Fibroblast of villous mesenchyme (primary cell): ENCODE measurements around the gene ILK. TPM values are rescaled to one million over a fixed set of nuclear protein-coding genes. Genes with fewer than 3 reads are reported as not detected.
A peak's percentile ranks its signal among the peaks of the same experiment; 100 is the strongest.

ENCODE experiments used
- DNase-seq: peaks from one replicate; pipeline ENCODE4 v3.0.0-alpha.2; 2010; ENCODE audit warnings: low read depth
- H3K4me3 ChIP-seq: 2 replicates; pipeline ENCODE4 v1.5.1; 2011; ENCODE audit warnings: low read depth, mild to moderate bottlenecking, low read length
- total RNA-seq: library from RNA; depleted of rRNA; stranded (reverse); fragments of >200 nt; gene quantifications from 2 replicates; pipeline ENCODE4 v1.2.3, GENCODE V29; 2012
- TF ChIP-seq, protein P1 (sequence below): IDR thresholded peaks from 2 replicates; pipeline ENCODE4 v1.5.1; 2012; ENCODE audit warnings: low read depth, mild to moderate bottlenecking, low read length; ENCODE audit not compliant: insufficient read depth

Gene ILK
- total RNA-seq, 1 donor = 323 TPM

DNA sequence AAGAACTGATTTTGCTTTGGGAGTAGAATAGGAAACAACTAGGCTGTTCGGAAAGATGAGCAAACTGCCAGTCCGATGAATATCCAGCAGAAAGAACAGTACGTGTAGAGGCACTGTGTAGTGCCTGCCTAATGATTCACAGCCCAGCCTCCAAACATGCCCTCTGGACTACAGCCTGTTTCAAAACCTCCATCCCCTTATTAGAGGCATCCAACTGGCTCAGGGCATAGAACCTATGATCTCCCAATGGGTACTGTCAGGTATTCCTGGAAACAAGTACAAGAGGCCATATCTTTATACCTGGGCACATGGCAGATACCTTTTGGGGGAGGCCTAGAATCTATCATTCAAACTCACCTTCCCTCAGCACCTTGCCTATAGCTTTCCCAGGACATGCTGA is 5.0 kb upstream of the ILK start:
- H3K4me3 ChIP-seq = no peak overlapping the region
- DNase-seq = no peak
- TF ChIP-seq, protein P1, sequence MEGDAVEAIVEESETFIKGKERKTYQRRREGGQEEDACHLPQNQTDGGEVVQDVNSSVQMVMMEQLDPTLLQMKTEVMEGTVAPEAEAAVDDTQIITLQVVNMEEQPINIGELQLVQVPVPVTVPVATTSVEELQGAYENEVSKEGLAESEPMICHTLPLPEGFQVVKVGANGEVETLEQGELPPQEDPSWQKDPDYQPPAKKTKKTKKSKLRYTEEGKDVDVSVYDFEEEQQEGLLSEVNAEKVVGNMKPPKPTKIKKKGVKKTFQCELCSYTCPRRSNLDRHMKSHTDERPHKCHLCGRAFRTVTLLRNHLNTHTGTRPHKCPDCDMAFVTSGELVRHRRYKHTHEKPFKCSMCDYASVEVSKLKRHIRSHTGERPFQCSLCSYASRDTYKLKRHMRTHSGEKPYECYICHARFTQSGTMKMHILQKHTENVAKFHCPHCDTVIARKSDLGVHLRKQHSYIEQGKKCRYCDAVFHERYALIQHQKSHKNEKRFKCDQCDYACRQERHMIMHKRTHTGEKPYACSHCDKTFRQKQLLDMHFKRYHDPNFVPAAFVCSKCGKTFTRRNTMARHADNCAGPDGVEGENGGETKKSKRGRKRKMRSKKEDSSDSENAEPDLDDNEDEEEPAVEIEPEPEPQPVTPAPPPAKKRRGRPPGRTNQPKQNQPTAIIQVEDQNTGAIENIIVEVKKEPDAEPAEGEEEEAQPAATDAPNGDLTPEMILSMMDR = no peak

DNA sequence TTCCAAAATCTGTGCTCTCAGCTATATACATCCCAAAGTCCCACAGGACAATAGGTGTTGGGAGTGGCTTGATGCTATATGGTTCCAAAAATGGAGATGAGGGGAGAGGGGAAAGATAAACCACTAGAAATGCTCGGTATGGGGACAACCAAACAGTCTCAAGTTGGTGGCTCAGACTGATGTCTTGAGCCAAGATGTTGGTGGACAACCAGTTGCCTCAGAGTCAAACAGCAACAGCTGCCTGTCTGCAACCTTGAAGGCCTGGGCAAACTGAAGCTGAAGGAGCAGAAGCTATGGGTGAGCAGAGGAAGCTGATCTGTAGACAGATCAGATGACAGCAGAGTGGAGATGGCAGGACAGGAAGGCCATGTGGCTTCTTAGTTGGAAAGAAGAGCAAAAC is 4.1 kb upstream of the ILK start:
- H3K4me3 ChIP-seq = no peak overlapping the region
- TF ChIP-seq, protein P1 = no peak
- no peak for DNase-seq

DNA sequence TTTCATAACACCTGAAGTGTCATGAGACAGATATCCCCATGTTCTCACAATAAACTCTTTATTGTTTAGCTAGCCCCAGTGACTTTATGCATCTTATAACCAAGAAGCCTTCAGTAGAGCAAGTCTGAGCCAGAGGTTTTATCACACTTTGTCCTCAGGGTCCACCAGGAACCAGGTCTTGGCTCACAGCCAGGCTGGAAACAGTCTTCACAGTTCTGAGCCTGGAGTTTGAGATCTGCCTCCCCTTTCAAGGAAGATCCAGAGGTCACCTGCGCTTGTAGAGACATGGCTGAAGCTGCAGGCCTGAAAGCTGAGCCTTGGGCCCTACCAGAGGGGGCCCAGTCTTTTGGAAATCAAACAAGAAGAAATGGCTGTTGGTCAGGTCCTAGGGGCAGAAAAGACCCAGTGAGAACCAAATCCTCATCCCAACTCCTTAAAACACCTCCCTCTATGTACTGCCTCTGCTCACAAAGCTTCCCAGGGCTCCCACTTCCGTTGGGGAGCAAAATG is 3.6 kb upstream of the ILK start:
- TF ChIP-seq, protein P1 = no peak
- H3K4me3 ChIP-seq = no peak overlapping the region
- DNase-seq = no peak

DNA sequence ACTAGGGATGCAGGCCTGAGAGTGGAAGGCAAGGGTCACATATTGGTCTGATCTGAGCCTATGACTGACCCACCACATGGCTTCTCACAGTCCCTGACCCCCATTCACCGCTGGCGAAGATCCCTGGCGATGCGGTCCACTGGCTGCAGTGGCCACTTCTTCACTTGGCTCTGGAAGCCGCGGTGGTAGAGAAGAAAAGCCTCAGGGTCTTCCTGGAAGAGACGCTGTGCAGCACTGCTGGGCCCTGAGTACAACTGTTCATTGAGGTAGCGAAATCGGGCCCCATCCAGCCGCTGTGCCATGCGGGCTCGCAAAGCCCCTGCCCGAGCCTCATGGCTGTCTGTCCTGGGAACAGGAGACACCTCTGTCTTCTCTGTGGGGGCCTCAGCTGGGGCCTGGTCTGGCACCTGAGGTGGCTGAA is 2.5 kb upstream of the ILK start:
- no peak for DNase-seq
- TF ChIP-seq, protein P1 = no peak
- H3K4me3 ChIP-seq = no peak overlapping the region

DNA sequence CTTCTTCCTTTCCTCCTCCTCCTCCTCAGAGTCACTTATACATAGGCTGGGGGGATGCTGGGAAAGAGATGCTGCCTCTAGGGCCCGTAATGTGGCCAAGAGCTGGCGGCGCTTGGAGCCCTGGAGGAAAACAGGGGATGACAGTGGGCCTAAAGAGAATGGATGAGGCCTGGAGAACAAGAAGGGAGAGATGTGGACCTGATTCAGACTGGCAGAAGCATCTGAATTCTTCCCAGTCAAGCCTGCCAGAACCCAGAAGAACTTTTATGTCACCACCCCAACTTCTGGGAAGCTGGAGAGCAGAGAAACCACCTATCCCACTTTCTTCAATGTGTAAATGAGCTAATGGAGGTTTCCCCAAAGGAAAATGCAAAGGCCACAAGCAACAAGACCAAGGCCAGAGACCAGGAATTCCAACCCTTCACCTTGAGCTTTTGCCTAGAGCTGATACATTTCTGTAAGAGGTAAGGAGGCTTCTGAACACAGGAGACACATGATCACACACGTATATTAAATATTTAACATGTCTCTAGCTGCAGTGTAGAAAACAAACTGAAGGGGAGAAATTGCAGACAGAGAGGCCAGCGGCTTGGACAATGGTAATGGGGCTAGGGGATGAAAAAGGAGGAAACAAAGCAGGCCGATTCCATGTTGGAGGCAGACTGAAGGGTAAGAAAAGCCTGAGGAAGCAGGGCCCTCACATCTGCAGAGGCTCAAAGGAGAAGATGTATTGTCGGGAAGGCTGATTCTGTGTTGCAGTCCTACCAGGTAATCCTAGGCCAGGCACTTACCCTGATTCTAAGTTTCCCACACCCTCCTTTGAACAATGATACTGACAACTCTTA is 1.3 kb upstream of the ILK start:
- DNase-seq = no peak
- TF ChIP-seq, protein P1 = no peak
- peak overlapping the region; percentile 98 for H3K4me3 ChIP-seq

DNA sequence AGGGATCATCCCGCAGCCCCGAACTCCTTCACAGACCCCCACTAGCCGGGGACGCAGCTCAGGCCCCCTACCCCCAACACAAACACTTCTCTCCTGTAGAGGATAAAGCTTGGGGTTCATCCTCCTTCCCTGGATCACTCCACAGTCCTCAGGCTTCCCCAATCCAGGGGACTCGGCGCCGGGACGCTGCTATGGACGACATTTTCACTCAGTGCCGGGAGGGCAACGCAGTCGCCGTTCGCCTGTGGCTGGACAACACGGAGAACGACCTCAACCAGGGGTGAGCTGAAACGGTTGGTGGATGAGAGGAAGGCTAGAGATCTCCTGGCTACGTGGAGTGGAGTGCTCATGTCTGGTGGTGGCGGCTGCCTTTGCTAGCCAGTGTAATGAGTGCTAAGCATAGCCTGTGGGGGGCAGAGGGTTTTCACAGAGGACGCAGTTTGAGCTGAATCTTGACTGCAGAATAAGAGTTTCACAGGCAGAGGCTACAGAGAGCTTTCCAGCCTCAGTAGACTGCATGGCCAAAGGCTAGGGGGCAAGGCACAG is 580 bp downstream of the ILK start:
- TF ChIP-seq, protein P1 = peak; percentile 25
- DNase-seq = peak; percentile 80

DNA sequence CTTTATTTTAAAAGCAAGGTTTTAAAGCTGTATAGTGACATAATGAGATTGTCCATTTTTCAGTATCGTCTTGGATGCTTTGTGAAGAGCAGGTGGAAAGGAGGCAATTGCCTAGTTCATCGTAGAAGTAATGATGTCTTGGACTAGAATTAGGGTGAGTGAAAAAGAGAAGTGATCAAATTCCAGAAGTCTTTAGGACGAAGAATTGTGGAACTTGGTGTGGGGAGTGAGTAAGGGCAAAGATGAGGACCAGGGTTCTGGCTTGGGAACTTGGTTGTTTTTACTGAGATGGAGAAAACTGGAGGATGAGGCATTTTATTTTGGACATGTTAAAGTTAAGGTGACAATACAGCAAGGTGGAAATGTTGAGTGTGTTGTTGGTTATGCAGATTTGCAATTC is 1.2 kb downstream of the ILK start:
- TF ChIP-seq, protein P1 = no peak
- H3K4me3 ChIP-seq = peak overlapping the region; percentile 98
- DNase-seq = no peak

More for the DNA sequence above, 580 bp downstream of the ILK start:
- peak overlapping the region; percentile 98 for H3K4me3 ChIP-seq
